ENCODE data around the gene PAM16.

The PAM16 gene

DNA sequence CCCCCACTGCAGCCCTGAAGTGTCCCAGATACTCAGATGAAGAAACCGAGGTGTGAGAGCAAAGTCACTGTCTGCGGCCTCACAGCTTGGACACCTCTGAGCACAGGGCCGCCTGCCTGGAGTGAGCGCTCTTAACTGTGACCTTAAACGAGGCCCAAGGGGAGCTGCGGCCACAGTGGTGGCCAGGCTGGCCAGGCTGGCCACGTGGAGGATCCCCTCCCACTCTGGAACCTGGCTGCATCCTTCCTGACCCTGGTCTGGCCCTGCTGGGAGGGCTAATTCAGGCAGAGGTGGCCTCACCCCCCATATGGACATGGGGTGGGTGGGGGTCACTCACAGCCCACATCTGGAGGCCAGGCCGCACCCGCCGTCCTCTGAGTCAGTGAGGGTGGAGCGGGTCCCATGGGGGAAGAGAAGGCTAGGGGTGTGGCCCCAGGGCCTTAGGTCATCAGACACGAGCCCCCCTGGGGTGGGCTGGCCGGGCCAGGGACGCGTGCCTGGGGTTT, 27.1 kb upstream of the PAM16 start:
- no peak for DNase-seq (ENCODE audit: extremely low spot score)
- TF ChIP-seq, protein P1, sequence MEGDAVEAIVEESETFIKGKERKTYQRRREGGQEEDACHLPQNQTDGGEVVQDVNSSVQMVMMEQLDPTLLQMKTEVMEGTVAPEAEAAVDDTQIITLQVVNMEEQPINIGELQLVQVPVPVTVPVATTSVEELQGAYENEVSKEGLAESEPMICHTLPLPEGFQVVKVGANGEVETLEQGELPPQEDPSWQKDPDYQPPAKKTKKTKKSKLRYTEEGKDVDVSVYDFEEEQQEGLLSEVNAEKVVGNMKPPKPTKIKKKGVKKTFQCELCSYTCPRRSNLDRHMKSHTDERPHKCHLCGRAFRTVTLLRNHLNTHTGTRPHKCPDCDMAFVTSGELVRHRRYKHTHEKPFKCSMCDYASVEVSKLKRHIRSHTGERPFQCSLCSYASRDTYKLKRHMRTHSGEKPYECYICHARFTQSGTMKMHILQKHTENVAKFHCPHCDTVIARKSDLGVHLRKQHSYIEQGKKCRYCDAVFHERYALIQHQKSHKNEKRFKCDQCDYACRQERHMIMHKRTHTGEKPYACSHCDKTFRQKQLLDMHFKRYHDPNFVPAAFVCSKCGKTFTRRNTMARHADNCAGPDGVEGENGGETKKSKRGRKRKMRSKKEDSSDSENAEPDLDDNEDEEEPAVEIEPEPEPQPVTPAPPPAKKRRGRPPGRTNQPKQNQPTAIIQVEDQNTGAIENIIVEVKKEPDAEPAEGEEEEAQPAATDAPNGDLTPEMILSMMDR (IDR thresholded peaks at IDR 0.05; ENCODE audit: control extremely low read depth, extremely low read depth, low read depth, missing control alignments): no peak
- ChIA-PET CTCF (interaction anchor here (1.0 to 2.4 kb wide), 5 partner anchors 14 to 48 kb away, joined by 3 to 9 read pairs (median 4); no protein-coding TSS in a partner anchor), POLR2A (no interaction called here)

DNA sequence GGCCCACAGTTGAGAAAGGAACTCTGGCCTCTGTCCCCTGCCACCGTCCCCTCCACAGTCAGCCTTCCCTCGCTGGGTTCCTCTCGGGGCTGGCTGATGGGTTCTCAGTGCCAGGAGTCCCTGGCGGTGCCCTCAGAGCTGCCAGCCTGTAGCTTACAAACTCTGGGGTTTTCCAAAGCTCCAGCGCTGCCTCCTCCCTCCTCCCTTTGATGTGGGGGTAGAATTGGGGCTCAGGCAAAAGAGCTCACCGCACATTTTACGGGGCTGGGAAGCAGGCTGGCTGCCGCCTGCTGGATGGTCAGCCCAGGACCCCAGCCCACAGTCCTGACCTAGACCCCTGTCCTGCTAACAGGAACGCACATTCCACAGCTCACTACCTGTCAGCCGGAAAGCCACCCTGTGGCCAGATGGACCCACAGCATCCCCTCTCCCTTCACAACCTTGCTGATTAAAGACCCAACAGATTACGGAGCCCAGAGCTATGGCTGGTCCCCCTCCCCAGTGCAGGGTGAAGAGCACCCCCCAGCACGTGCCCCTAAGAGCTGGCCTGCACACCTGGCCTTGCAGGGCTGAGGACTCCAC, 26.5 kb upstream of the PAM16 start:
- ChIA-PET CTCF (interaction anchor here (1.0 to 2.4 kb wide), 4 partner anchors 13 to 25 kb away, joined by 3 to 9 read pairs (median 5); no protein-coding TSS in a partner anchor), POLR2A (interaction anchor here (0.5 kb wide), 1 partner anchor 26 kb away, joined by 4 read pairs; no protein-coding TSS in a partner anchor)
- no peak for DNase-seq (ENCODE audit: extremely low spot score)
- TF ChIP-seq, protein P1 (IDR thresholded peaks at IDR 0.05; ENCODE audit: control extremely low read depth, extremely low read depth, low read depth, missing control alignments): no peak

DNA sequence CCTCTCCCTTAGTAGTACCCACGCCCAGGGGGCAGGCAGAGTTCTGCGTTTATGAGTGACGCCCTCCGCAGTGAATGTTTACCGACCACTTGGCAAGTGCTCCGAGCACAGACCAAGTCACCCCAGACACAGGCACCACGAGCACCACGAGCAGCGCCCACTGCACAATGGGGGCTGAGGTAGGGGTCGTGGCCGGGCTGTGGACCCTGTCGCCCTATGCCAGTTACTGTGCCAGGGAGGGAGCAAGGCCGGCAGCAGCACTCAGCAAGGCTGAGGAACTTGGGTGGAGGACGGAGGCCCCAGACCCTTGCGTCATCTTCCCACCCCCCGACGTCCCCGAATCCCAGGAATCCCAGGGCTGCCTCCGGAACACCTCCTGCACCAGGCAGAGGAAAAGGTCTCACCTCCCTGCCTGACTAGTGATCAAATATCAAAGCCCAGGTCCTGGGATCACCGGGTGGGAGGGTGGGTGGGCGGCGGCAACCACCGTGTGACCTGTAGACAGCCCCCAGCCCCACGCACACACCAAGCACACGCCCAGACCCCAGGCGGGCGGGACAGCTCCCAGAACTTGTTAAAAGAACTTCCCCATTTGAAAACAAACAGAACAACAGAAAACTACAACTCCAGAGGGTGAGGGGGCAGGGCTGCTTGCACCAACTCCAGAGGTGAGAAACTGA, 25.9 kb upstream of the PAM16 start:
- ChIA-PET CTCF (interaction anchor here (2.1 to 2.6 kb wide), 3 partner anchors 19 to 26 kb away, joined by 4 to 14 read pairs (median 9); no protein-coding TSS in a partner anchor), POLR2A (no interaction called here)
- DNase-seq (ENCODE audit: extremely low spot score): no peak
- TF ChIP-seq, protein P1 (IDR thresholded peaks at IDR 0.05; ENCODE audit: control extremely low read depth, extremely low read depth, low read depth, missing control alignments): no peak

DNA sequence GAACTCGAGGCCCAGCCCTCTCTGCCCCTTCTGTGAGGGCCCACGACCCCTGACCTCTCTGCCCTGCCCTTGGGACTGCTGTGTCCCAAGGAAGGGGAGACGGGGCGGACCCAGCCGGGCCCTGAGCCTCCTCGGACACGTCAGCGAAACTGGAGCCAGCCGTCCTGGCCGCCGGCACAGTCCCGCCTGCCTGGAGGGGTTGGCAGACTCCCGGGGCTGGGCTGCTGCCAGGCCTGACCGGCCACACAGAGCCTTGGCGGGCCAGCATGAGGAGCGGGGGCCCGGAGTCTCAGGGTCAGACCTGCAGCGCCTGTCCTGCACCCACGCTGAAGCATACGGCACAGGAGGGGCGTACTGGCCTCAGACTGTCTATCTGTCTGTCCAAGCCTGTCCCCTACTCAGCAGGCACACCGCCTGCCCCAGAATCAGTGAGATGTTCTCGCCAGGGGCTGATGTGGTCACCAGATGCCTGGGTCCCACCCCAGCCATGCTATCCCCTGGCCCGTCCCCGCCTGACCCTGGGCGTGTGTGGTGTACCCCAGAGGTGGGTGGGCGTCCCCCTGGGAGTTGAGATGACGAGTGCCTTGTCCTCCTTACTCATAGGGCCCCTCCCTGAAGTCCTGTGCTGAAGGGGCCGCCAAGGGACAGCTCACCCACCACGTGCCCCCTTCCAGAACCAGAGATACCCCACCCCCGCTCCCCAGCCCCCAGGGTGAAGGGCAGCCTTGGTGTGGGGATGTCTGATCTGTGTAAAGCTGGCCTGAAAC, 25.2 kb upstream of the PAM16 start:
- CTCF ChIA-PET: interaction anchor here (2.6 kb wide), 1 partner anchor 26 kb away, joined by 14 read pairs; no protein-coding TSS in a partner anchor
- TF ChIP-seq, protein P1 (IDR thresholded peaks at IDR 0.05; ENCODE audit: control extremely low read depth, extremely low read depth, low read depth, missing control alignments): no peak
- DNase-seq (ENCODE audit: extremely low spot score): no peak
- POLR2A ChIA-PET: no interaction called here

DNA sequence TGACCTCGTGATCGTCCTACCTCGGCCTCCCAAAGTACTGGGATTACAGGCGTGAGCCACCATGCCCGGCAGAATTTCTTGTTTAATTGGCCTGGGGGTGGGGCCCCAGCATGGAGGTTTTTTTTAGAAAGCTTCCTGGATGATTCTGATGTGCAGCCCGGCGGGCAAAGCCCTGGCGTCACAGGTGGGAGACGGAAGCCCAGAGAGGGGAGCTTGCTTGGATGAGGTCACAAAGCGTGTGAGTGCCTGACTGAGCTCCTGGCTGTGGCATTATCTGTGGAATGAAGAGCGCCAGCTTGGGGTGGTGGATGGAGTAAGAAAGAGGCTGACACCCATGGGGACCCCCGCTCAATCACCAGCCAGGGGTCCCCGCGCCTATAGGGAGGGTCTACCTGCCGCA, 24.6 kb upstream of the PAM16 start:
- ChIA-PET CTCF (interaction anchor here (1.3 to 2.6 kb wide), 2 partner anchors 17 to 26 kb away, joined by 5 to 14 read pairs; no protein-coding TSS in a partner anchor), POLR2A (no interaction called here)
- no peak for DNase-seq (ENCODE audit: extremely low spot score)
- TF ChIP-seq, protein P1 (IDR thresholded peaks at IDR 0.05; ENCODE audit: control extremely low read depth, extremely low read depth, low read depth, missing control alignments): no peak
